HG02623 (cell line): Measurements from ENCODE around the gene KLHDC10.
"Not testable (repeated sequence)": the region's sequence is repeated elsewhere in the genome, so short reads cannot be mapped to it uniquely, and the experiment has no call there.

Experiments
- ATAC-seq: cut with Tn5 transposase; IDR thresholded peaks from one replicate; pipeline ENCODE4 v1.9.1; 2021; ENCODE audit warnings: moderate library complexity; ENCODE audit not compliant: unreplicated experiment

The KLHDC10 gene, protein sequence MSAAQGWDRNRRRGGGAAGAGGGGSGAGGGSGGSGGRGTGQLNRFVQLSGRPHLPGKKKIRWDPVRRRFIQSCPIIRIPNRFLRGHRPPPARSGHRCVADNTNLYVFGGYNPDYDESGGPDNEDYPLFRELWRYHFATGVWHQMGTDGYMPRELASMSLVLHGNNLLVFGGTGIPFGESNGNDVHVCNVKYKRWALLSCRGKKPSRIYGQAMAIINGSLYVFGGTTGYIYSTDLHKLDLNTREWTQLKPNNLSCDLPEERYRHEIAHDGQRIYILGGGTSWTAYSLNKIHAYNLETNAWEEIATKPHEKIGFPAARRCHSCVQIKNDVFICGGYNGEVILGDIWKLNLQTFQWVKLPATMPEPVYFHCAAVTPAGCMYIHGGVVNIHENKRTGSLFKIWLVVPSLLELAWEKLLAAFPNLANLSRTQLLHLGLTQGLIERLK

DNA sequence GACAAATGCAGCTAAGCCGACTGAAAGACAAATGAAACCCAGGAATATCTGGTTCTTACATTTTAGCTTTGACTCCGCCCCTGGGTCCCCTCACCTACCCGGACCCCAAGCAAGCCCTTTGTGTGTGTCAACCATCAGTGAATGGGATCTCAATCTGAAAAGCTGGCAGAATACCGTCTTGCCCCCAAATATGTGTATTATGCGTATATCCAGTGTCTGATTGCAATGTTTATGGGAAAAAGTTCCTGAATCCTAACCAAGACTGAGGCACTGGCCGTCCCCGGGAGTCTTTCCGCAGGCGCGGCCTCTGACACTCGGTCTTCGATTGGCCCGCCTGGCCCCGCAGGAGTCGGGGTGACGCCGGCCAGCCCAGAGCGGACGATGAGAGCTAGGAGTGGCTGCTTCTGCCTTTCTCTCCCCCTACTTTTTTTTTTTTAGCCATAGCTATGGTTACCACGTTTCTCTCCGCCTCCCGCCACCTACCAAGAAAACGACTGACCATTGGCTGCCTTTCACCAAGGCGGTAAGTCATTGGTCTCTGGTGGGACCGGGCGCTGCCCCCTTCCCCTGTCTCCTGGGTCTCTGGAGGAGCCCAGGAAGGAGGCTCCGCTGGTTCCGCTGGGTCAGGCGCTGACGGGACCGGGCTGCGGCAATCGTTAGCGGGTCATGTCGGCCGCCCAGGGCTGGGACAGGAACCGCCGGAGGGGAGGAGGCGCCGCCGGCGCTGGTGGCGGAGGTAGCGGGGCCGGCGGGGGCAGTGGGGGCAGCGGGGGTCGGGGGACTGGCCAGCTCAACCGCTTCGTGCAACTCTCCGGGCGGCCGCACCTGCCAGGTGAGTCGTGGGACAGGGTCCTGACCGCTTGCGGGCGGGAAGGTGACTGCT is at the start of gene KLHDC10:
Gene KLHDC10 (plus strand): TSS at position 557 of the 883 bp plus-strand sequence. CDS start 110 bp downstream, at position 667.
- peak; percentile 99 for ATAC-seq

DNA sequence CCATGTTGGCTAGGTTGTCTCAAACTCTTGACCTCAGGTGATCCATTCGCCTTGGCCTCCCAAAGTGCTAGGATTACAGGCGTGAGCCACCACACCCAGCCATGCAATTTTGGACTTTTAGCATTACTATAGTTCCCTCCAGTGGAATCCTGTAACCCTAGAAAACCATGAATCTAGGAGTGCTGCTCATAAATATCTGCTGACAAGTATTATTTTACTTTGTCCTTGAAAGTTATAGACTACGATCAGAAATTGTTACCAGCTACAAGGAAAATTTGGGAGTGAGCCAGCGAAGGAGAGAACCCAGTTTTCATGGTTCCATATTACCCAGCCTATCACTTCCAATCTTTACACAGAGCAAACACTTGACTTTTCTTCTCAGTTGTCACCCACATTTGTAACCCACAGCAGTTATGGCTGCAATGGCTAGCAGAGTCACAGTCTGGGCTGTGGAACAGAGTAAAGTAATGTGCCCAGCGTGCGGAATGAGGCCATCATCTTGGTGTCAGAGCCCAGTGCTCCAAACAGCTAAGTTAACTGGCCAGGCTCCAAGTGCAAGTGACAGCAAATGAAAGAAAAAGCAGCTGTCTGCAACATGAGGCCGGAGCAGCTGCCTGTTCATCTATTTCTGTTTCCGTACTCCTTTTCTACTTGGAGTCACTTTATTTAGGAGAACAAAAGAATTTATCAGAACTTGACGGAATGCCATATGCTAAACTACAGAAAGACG is 49.1 kb upstream of the KLHDC10 start:
- ATAC-seq: no peak

DNA sequence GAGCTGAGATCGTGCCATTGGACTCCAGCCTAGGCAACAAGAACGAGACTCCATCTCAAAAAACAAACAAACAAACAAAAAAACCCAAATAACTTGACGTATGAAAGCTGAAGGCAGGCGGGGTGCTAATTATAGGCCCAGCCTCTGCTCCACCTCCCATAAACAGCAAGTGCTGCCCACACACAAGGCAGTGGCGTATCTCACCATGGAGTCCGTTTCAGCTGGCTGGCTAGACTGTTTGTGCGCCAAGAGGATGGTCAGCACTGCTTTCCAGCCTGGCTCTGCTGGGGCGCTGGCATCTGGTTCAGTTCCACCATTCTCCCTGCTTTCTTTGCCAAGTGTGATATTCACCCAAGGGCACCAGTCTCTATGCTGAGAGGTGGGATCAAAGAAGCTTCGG is 48.2 kb upstream of the KLHDC10 start:
- ATAC-seq: no peak

DNA sequence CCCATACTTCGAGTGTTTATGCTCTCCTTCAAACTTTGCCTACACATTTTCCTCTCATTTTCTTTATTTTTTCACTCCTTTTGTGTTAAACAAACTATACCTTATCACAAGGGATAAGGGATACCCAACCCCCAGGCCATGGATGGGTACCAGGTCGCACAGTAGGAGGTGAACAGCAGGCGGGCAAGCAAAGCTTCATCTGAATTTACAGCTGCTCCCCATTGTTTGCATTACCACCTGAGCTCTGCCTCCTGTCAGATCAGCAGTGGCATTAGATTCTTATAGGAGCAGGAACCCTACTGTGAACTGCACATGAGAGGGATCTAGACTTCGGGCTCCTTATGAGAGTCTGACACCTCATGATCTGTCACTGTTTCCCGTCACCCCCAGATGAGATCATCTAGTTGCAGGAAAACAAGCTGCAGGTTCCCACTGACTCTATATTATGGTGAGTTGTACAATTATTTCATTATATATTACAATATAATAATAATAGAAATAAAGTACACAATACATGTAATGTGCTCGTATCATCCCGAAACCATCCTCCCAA is 47.6 kb upstream of the KLHDC10 start:
- ATAC-seq: no peak

DNA sequence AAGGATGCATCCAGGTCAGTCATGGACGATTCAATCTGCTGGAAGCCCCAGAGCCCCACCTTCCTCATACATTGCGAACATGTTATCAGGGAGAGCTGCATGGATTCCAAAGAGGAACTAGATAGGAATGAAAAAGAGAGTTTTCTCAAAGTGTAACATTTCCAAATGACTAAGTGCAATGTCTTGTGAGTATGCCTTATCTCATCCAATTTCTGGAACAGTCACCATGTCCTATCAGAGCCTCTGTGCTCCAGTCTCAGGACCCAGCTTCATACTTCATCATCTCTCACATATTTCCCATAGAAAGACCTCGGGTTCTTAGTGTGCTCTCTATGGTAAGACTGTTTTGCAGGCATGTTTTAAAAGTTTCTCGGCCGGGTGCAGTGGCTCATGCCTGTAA is 45.9 kb upstream of the KLHDC10 start:
- no peak for ATAC-seq

DNA sequence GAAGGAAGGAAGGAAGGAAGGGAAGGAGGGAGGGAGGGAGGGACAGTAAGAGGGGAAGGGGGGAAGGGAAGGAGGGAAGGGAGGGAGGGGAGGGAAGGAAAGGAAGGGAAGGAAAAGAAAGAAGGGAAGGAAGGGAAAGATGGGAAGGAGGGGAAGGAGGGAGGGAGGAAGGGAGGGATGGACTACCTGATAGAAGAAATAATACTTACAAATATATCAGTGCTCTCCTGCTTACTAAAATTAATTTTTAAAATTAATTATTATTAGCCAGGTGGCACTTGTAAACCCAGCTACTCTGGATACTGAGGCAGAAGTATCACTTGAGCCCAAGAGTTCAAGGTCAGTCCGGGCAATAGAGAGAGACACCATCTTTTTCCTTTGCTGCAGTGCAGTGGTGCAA is 37.6 kb upstream of the KLHDC10 start:
- ATAC-seq: no peak

DNA sequence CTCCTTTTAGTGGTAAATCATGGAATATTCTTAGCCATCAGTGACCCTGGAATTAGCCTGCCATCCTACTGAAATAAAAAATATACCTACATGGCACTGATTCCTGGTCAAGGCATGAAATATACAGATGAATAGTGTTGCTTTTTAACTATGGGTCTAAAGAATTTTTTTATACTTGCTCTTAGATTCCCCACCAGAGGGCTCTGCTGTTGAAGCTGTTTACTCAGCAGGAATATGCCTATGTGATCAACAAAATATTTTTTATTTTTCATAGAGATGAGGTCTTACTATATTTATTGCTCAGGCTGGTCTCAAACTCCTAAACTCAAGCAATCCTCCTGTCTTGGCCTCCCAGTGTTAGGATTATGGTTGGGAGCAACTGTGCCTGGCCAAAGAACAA is 32.6 kb upstream of the KLHDC10 start:
- no peak for ATAC-seq

DNA sequence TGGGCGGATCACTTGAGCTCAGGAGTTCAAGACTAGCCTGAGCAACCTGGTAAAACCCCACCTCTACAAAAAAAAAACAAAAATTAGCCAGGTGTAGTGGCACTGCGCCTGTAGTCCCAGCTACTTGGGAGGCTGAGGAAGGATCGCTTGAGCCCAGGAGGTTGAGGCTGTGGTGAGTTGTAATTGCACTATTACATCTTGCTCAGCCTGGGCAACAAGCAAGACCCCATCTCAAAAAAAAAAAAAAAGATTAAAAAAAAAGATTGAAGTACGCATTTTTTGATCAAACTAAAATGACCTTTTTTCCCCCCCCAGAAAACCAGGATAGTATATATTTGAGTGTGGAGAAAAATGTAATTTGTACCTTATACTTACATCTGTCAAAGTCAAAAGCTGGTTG is 29.8 kb upstream of the KLHDC10 start:
- no peak for ATAC-seq

DNA sequence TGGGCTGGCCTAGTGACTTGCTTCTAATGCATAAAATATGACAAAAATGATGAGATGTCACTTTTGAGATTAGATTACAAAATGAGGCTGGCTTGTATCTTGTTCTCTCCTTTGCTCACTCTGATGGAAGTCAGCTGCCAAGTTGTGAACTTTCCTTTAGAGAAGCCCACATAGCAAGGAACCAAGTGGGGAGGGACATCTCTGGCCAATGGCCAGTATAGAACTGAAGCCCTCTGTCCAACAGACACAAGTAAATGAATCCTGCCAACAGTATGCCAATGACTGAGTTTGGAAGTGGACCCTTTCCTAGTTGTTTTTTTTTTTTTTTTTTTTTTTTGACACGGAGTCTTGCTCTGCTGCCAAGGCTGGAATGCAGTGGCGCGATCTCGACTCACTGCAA is 22.5 kb upstream of the KLHDC10 start:
- ATAC-seq: no peak

DNA sequence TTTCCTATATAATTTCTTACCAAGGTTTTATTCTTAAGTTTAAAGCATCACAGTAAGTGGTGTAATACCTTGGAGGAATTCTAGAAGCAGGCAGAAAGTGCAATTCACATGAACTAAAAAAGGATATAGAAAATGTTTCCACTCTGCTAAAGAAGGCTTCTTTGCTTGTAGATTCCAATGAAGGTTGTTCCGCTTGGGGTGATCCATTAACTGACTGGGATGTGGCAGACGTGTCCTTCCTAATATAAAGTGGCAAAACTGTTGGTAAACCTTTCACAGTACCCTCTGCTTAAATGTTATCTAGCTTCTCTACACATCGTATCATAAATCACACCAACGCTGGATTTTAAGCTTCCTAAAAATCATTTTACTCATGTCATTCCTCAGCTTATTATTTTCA is 21.4 kb upstream of the KLHDC10 start:
- no peak for ATAC-seq

DNA sequence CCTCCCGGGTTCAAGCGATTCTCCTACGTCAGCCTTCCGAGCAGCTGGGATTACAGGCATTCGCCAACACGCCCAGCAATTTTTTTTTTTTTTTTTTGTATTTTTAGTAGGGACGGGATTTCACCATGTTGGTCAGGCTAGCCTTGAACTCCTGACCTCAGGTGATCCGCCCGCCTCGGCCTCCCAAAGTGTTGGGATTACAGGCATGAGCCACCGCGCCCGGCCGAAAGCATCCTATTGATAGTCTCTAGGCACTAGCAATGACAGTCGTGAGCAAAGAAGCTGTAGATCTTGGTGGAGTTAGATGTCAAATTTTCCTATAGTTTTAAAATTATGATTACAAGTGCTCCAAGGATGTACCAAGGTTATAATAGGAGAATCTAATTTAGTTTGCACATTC is 18.1 kb upstream of the KLHDC10 start:
- not testable (repeated sequence) for ATAC-seq

DNA sequence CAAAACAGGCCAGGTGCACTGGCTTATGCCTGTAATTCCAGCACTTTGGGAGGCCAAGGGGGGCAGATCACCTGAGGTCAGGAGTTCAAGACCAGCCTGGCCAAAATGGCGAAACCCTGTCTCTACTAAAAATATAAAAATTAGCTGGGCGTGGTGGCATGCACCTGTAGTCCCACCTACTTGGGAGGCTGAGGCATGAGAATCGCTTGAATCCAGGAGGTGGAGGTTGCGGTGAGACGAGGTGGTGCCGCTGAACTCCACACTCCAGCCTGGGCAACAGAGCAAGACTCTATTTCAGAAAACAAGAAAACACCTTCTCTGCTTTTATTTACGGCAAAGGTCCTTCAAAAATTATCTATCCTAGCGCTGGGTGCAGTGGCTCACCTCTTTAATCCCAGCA is 15.1 kb upstream of the KLHDC10 start:
- not testable (repeated sequence) for ATAC-seq

DNA sequence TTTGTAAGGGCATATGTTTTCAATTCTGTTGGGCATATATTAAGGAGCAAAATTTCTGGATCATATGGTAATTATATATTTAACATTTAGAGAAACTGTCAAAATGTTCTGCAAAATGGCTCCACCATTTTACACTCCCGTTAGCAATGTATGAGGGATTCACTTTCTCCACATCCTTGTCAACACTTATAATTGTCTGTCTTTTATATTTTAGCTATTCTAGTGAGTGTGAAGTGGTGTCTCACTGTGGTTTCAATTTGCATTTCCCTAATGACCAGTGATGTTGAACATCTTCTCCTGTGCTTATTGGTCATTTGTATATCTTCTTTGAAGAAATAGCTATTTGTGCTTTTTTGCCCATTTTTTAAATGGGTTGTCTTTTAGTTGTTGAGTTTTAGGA is 8.1 kb upstream of the KLHDC10 start:
- no peak for ATAC-seq

DNA sequence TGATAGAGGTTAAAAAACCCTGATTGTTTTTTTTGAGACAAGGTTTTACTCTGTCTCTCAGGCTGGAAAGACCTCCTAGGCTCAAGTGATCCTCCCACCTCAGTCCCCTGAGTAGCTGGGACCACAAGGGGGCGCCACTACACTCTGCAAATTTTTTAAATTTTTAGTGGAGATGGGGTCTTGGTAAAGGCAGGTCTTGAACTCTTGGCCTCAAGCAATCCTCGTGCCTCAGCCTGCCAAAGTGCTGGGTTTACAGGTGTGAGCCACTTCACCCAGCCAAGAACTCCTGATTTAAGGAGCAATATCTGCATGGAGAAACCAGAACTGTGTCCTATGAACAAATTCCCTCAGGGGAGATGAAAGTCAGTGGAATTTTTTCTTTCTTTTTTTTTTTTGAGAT is 7.3 kb upstream of the KLHDC10 start:
- no peak for ATAC-seq

DNA sequence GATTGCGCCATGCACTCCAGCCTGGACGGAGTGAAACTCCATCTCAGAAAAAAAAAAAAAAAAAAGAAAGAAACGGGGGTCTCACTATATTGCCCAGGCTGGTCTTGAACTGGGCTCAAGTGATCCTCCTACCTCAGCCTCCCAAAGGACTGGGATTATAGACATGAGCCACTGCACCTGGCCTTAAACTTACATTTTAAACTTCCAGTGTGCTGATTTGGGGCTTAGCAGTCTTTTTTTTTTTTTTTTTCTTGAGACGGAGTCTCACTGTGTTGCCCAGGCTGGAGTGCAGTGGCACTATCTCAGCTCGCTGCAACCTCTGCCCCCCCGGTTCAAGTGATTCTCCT is 5.8 kb upstream of the KLHDC10 start:
- ATAC-seq: not testable (repeated sequence)

DNA sequence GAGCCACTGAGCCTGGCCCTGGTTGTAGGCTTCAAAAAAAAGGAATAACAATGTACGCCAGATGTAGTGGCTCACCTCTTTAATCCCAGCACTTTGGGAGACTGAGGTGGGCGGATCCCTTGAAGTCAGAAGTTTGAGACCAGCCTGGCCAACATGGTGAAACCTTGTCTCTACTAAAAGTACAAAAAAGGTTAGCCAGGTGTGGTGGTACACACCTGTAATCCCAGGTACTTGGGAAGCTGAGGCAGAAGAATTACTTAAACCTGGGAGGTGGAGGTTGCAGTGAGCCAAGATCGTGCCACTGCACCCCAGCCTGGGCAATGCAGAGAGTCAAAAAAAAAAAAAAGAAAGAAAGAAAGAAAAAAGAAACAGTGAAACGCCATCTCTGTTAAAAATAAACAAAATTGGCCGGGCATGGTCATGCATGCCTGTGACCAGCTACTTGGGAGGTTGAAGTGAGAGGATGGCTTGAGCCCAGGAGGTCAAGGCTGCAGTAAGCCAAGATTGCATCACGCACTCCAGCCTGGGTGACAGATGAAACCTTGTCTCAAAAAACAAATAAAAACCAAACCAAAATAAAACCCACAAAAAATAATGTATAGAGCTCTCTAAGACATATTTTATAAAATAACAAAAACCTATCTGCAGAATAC is 4.7 kb upstream of the KLHDC10 start:
- no peak for ATAC-seq

DNA sequence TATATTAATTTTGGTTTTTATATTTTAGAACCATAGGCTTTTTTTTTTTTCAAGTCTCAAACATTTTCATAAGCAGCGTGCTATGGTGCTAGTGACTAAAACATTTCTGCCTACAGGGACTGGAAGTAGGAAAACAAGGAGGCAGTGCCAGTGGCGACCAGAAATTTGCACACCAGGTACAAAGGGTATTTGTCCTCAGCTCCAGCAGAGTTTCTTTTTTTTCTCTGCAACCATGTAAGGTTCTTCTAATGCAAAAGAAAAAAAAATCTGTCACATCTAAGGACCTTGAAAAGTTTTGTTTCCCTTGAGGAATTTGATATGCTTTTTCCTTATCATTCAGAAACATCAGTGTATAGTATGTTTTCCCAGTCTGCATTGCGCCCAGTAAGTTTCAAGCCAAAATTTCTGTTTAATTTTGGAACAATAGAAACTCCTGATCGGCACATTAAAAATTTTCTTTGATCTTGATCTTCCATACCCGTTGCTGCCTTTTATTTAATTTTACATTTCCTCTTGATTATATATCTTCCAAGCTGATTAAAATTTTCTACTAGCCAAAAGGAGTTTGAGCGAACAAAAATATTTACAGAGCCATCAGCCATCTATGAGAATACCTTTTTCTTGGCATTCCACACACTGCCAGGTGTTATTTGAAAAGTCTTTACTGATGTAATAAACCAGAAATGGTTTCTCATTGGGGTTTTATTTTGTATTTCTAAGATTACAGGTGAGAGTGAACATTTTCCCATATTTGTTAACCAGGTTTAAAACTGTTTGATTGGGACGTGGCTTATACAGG is 956 bp upstream of the KLHDC10 start:
- ATAC-seq: no peak

DNA sequence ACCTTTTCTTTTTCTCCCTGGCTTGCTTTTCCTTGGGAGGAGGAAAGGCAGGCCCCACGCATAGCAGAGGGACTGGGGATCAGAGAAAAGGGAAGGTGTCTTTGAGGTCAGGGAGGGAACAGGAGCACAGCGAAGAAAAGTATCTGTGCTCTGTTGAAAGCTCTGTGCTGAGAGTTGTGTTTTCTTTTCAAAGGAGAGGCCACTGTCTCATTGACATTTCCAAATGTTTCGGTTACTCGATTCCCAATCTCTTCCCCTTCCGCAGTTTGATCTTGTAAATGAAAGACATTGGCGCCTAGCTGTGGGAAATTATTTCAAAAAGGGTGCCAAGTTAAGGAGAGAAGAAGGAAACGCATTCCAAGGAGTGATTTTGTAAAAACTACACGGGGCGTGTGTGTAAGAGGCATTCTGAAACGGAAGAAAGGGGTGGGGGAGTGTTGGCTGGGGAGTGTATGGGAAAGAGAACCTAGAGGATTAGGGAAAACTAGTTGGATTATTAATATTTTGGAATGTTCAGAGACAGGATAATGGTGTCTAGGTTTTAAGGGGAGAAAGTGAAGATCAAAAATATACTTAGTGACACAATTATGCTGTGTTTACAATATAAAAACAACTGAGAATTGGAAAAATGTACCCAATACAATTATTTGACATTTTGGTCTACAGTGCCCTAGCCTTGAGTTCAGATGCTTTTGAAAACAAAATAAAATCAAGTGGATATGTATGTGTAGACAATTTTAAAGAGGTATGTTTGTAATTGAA is 708 bp downstream of the KLHDC10 start:
- ATAC-seq: no peak
